ENCODE results near the gene THSD7A. TPM values are rescaled to one million over a fixed set of nuclear protein-coding genes. Genes with fewer than 3 reads are reported as not detected.

The THSD7A gene
- total and polyA plus RNA-seq, 2 of the 13 experiments (the other 11 are each of a cell fraction or from before 2014, with no cell fraction given) = 0.01 to 0.07 TPM

GRCh38 chr7:11404355-11404754 lies 427.6 kb downstream of the THSD7A start:
- BruUV-seq (replicated peaks) = no TSS peak
- no peak overlapping the region for H3K27ac ChIP-seq (ENCODE audit: extremely low read length, insufficient read depth, low read length)
- in situ Hi-C loops (cut with HindIII; ENCODE audit: extremely low pct_ligation_motif_present, low pct_unique_long_range_greater_than_20kb) = no loop called here
- FAIRE-seq (no peak), DNase-seq (ENCODE audit: low spot score) (no peak), ATAC-seq (no peak)
- H3K36me3 ChIP-seq (replicated peaks in 1 of 2; ENCODE audit: control insufficient read depth in 1 of 2, insufficient read depth in 2 of 2, low read length in 2 of 2) = no peaks in the 10 kb centered on the region
- no peaks in the 10 kb centered on the region for H3K79me2 ChIP-seq (ENCODE audit: insufficient read depth, low read length)
- POLR2A ChIA-PET = no interaction called here
- no peaks in the 10 kb centered on the region for H3K9me3 ChIP-seq (ENCODE audit: low read length)
- WGBS (ENCODE audit: low lambda C conversion rate) = 0% methylated on average over 1 of the region's 1 CpG
- no peak overlapping the region for H3K4me3 ChIP-seq (replicated peaks in 1 of 3; ENCODE audit: insufficient read depth in 1 of 3, low read depth in 2 of 3, low read length in 3 of 3)
- H3K27me3 ChIP-seq (ENCODE audit: control insufficient read depth in 1 of 2, insufficient read depth in 2 of 2, low read length in 2 of 2) = no peaks in the 10 kb centered on the region
- no peak overlapping the region for H3K4me2 ChIP-seq (ENCODE audit: low read depth, low read length)
- H3K9ac ChIP-seq (ENCODE audit: insufficient read depth, low read depth, low read length) = no peak overlapping the region
- CTCF ChIA-PET (ENCODE audit: low intra/inter-chr PET ratio, low total read pairs) = no interaction called here
- H3K4me1 ChIP-seq (ENCODE audit: insufficient read depth, low read length) = no peaks in the 10 kb centered on the region
- intact Hi-C loops (cut with micrococcal nuclease; ENCODE audit: unreplicated experiment) = loop anchor here (5.0 kb wide), 1 partner anchor 1012 kb away; no protein-coding TSS in a partner anchor
- H2AFZ ChIP-seq (ENCODE audit: low read length) = no peak overlapping the region
- TF ChIP-seq ZMAT3 (CRISPR knock-in tag; conservative IDR thresholded peaks at IDR 0.05) (no peak), PPARG (CRISPR knock-in tag; conservative IDR thresholded peaks at IDR 0.05) (no peak), MAFF (IDR thresholded peaks at IDR 0.05; ENCODE audit: low read depth, low read length) (peak; percentile 88), MAFK (conservative IDR thresholded peaks at IDR 0.05 in 1 of 2, IDR thresholded peaks at IDR 0.05 in 1 of 2; ENCODE audit: low read length in 2 of 2) (peak; percentile 88 to 95), ZNF644 (CRISPR knock-in tag; IDR thresholded peaks at IDR 0.05; ENCODE audit: low read depth) (no peak), ZNF232 (CRISPR knock-in tag; IDR thresholded peaks at IDR 0.05; ENCODE audit: borderline replicate concordance) (no peak), ZBTB1 (CRISPR knock-in tag; IDR thresholded peaks at IDR 0.05; ENCODE audit: borderline replicate concordance) (no peak)
- H4K20me1 ChIP-seq (ENCODE audit: insufficient read depth, low read length) = no peaks in the 10 kb centered on the region

DNA sequence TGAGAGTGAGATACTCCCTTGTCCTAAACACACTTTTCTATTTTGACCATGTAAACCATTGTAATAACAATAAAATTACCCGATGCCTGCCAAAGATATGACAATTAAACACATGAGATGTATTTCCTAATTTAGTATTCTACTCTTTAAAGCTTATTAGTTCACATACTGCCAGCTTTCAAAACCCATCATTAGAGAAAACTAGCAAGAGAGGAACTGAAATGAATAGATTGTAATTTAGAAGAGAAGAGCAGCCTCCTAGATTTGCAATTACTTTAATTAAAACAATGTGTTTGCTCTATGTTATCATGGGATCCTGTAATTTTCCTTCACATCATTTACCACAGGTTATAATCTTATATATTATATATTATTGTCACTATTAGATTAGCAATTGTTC lies 428.2 kb downstream of the THSD7A start:
- no peak overlapping the region for H3K4me2 ChIP-seq (ENCODE audit: low read depth, low read length)
- H3K27me3 ChIP-seq (ENCODE audit: control insufficient read depth in 1 of 2, insufficient read depth in 2 of 2, low read length in 2 of 2) = no peaks in the 10 kb centered on the region
- WGBS (ENCODE audit: low lambda C conversion rate) = 3% methylated on average over 1 of the region's 1 CpG
- no peaks in the 10 kb centered on the region for H3K79me2 ChIP-seq (ENCODE audit: insufficient read depth, low read length)
- ATAC-seq (no peak), DNase-seq (ENCODE audit: low spot score) (no peak), FAIRE-seq (no peak)
- no peak overlapping the region for H3K9ac ChIP-seq (ENCODE audit: insufficient read depth, low read depth, low read length)
- no peak overlapping the region for H2AFZ ChIP-seq (ENCODE audit: low read length)
- H3K4me1 ChIP-seq (ENCODE audit: insufficient read depth, low read length) = no peaks in the 10 kb centered on the region
- no peak overlapping the region for H3K27ac ChIP-seq (ENCODE audit: extremely low read length, insufficient read depth, low read length)
- H3K4me3 ChIP-seq (replicated peaks in 1 of 3; ENCODE audit: insufficient read depth in 1 of 3, low read depth in 2 of 3, low read length in 3 of 3) = no peak overlapping the region
- TF ChIP-seq ZNF83 (CRISPR knock-in tag; IDR thresholded peaks at IDR 0.05; ENCODE audit: borderline replicate concordance) = no peak
- no peak for TF ChIP-seq SOX6 (IDR thresholded peaks at IDR 0.05)
- no peak for TF ChIP-seq SOX6 (CRISPR knock-in tag; IDR thresholded peaks at IDR 0.05)
- TF ChIP-seq U2AF1 (optimal IDR thresholded peaks at IDR 0.05; ENCODE audit: low read depth, low read length) = no peak
- TF ChIP-seq, protein P1, sequence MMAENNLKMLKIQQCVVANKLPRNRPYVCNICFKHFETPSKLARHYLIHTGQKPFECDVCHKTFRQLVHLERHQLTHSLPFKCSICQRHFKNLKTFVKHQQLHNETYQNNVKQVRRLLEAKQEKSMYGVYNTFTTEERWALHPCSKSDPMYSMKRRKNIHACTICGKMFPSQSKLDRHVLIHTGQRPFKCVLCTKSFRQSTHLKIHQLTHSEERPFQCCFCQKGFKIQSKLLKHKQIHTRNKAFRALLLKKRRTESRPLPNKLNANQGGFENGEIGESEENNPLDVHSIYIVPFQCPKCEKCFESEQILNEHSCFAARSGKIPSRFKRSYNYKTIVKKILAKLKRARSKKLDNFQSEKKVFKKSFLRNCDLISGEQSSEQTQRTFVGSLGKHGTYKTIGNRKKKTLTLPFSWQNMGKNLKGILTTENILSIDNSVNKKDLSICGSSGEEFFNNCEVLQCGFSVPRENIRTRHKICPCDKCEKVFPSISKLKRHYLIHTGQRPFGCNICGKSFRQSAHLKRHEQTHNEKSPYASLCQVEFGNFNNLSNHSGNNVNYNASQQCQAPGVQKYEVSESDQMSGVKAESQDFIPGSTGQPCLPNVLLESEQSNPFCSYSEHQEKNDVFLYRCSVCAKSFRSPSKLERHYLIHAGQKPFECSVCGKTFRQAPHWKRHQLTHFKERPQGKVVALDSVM (CRISPR knock-in tag; IDR thresholded peaks at IDR 0.05) = no peak
- in situ Hi-C loops (cut with HindIII; ENCODE audit: extremely low pct_ligation_motif_present, low pct_unique_long_range_greater_than_20kb) (no loop called here), intact Hi-C loops (cut with micrococcal nuclease; ENCODE audit: unreplicated experiment) (loop anchor here (5.0 kb wide), 1 partner anchor 1011 kb away; no protein-coding TSS in a partner anchor)
- BruUV-seq (replicated peaks) = no TSS peak
- no peaks in the 10 kb centered on the region for H3K36me3 ChIP-seq (replicated peaks in 1 of 2; ENCODE audit: control insufficient read depth in 1 of 2, insufficient read depth in 2 of 2, low read length in 2 of 2)
- H4K20me1 ChIP-seq (ENCODE audit: insufficient read depth, low read length) = no peaks in the 10 kb centered on the region
- POLR2A ChIA-PET = no interaction called here
- H3K9me3 ChIP-seq (ENCODE audit: low read length) = no peaks in the 10 kb centered on the region
- CTCF ChIA-PET (ENCODE audit: low intra/inter-chr PET ratio, low total read pairs) = no interaction called here
